Measurements from ENCODE around the gene QKI. TPM values are rescaled to one million over a fixed set of nuclear protein-coding genes. Genes with fewer than 3 reads are reported as not detected.

QKI gene
- total and polyA plus RNA-seq, 10 of the 15 experiments (the other 5 are each of a cell fraction or from before 2014, with no cell fraction given) = 4.7 to 72.5 (median 38.9) TPM

GRCh38 chr6:163415620-163416556 lies 1.4 kb downstream of the QKI start (continued):
- no peak for TF ChIP-seq HDAC2 (IDR thresholded peaks at IDR 0.05)
- no peak for TF ChIP-seq ZBTB33 (IDR thresholded peaks at IDR 0.05)
- no peak for TF ChIP-seq KAT2A (conservative IDR thresholded peaks at IDR 0.05; ENCODE audit: control insufficient read depth, low read depth, low read length)
- TF ChIP-seq RFX5 (IDR thresholded peaks at IDR 0.05; ENCODE audit: low read depth, low read length) = no peak
- TF ChIP-seq ZSCAN29 (IDR thresholded peaks at IDR 0.05) = peak; percentile 47; the same call in 1 of the 2 replicates
- no peak for TF ChIP-seq ZNF217 (IDR thresholded peaks at IDR 0.05)
- no peak for TF ChIP-seq SUPT20H (IDR thresholded peaks at IDR 0.05; ENCODE audit: borderline replicate concordance, control insufficient read depth, low read depth, low read length)
- no peak for TF ChIP-seq SREBF1 (IDR thresholded peaks at IDR 0.05; ENCODE audit: low read length)
- TF ChIP-seq REST (IDR thresholded peaks at IDR 0.05; ENCODE audit: low read depth, low read length) = no peak
- 0 out of 3 replicates have a peak, but pooled peaks of 1 of the 2 experiments have one; percentile 12 for TF ChIP-seq EGR1 (IDR thresholded peaks at IDR 0.05; ENCODE audit: borderline replicate concordance in 1 of 2, low read depth in 2 of 2, low read length in 2 of 2)
- peak; percentile 40; the same call in 1 of the 2 replicates for TF ChIP-seq SPI1 (IDR thresholded peaks at IDR 0.05; ENCODE audit: borderline replicate concordance, insufficient read depth, low read depth, low read length)
- TF ChIP-seq TCF7 (IDR thresholded peaks at IDR 0.05; ENCODE audit: borderline replicate concordance) = no peak
- TF ChIP-seq PBX3 (IDR thresholded peaks at IDR 0.05; ENCODE audit: insufficient replicate concordance, low read depth, low read length) = no peak
- no peak for TF ChIP-seq MEF2A (IDR thresholded peaks at IDR 0.05; ENCODE audit: insufficient read depth, low read depth, low read length)
- no peak for TF ChIP-seq SMAD1 (IDR thresholded peaks at IDR 0.05; ENCODE audit: low read depth, partially characterized antibody)
- TF ChIP-seq NR2C2 (IDR thresholded peaks at IDR 0.05; ENCODE audit: borderline replicate concordance, control insufficient read depth, insufficient read length, low read depth) = no peak
- TF ChIP-seq FOXM1 (IDR thresholded peaks at IDR 0.05; ENCODE audit: low read depth, low read length) = no peak; the same call in 1 of the 2 replicates
- TF ChIP-seq CHD2 (IDR thresholded peaks at IDR 0.05; ENCODE audit: borderline replicate concordance, low read depth, low read length) = peak; percentile 94
- 0 out of 2 replicates have a peak, but pooled peaks have one; percentile 9 for TF ChIP-seq PKNOX1 (IDR thresholded peaks at IDR 0.05)
- TF ChIP-seq GATAD2B (conservative IDR thresholded peaks at IDR 0.05; ENCODE audit: low read depth) = peak; percentile 62
- no peak for TF ChIP-seq CHD1 (IDR thresholded peaks at IDR 0.05; ENCODE audit: low read depth, low read length)
- TF ChIP-seq SMARCA5 (IDR thresholded peaks at IDR 0.05) = peak; percentile 20; the same call in 1 of the 2 replicates
